HL-60 (cell line): ENCODE measurements around the gene WNT3.

Source experiments
- DNase-seq, 2 experiments: peaks; one replicate each; pipeline ENCODE4 v3.0.0-alpha.2; 2010 to 2020; ENCODE audit warnings: low read depth in 1 of 2, low spot score in 1 of 2
- H3K27ac ChIP-seq: fragments of 250-450 bp; sonication (Bioruptor Pico); replicated peaks from 2 replicates; pipeline ENCODE4 v1.5.1; 2020; ENCODE audit warnings: mild to moderate bottlenecking, moderate library complexity
- H3K27me3 ChIP-seq: fragments of 250-450 bp; sonication (Bioruptor Pico); 2 replicates; pipeline ENCODE4 v1.5.1; 2021; ENCODE audit warnings: mild to moderate bottlenecking, moderate library complexity; ENCODE audit not compliant: insufficient read depth, poor library complexity, severe bottlenecking
- H3K4me3 ChIP-seq: replicated peaks from 2 replicates; pipeline ENCODE4 v1.5.1; 2011; ENCODE audit warnings: mild to moderate bottlenecking, control low read depth, low read length; ENCODE audit not compliant: insufficient read depth
- CTCF ChIP-seq: IDR thresholded peaks from one replicate; pipeline ENCODE4 v1.5.1; 2011; ENCODE audit warnings: low read length, control low read depth, inconsistent platforms; ENCODE audit not compliant: insufficient read depth
- GABPA ChIP-seq: IDR thresholded peaks from 2 replicates; pipeline ENCODE4 v1.6.1; 2012; ENCODE audit warnings: low read depth
- POLR2AphosphoS5 ChIP-seq: IDR thresholded peaks from 2 replicates; pipeline ENCODE4 v1.6.1; 2012; ENCODE audit warnings: low read depth
- REST ChIP-seq: IDR thresholded peaks from 2 replicates; pipeline ENCODE4 v1.6.1; 2012; ENCODE audit warnings: low read depth; ENCODE audit not compliant: insufficient replicate concordance
- SPI1 ChIP-seq: IDR thresholded peaks from 2 replicates; pipeline ENCODE4 v1.6.1; 2012; ENCODE audit warnings: low read depth, mild to moderate bottlenecking, borderline replicate concordance

Gene WNT3

GRCh38 chr17:46742565-46743270 lies 75.8 kb downstream of the WNT3 start:
- Histone ChIP-seq H3K27ac (no peak overlapping the region), H3K4me3 (no peak overlapping the region), H3K27me3 (no peaks in the 10 kb centered on the region)
- TF ChIP-seq POLR2AphosphoS5 (no peak), SPI1 (no peak), CTCF (no peak), REST (no peak), GABPA (no peak)
- peak in 1 of 2 experiments; percentile 20 for DNase-seq

GRCh38 chr17:46741122-46741730 lies 77.3 kb downstream of the WNT3 start:
- no peak overlapping the region for H3K4me3 ChIP-seq
- TF ChIP-seq CTCF = no peak
- TF ChIP-seq SPI1 = no peak
- no peak for TF ChIP-seq POLR2AphosphoS5
- TF ChIP-seq GABPA = no peak
- no peak for TF ChIP-seq REST
- H3K27me3 ChIP-seq = no peaks in the 10 kb centered on the region
- no peak overlapping the region for H3K27ac ChIP-seq
- no peak for DNase-seq

GRCh38 chr17:46739982-46740381 lies 78.5 kb downstream of the WNT3 start:
- no peak for DNase-seq
- H3K27ac ChIP-seq = no peak overlapping the region
- TF ChIP-seq GABPA (no peak), REST (no peak), SPI1 (no peak), CTCF (no peak), POLR2AphosphoS5 (no peak)

More at GRCh38 chr17:46739982-46740381, 78.5 kb downstream of the WNT3 start:
- no peak overlapping the region for H3K4me3 ChIP-seq
- no peaks in the 10 kb centered on the region for H3K27me3 ChIP-seq
